Gastroesophageal sphincter (tissue), 4 donors: ENCODE results near the gene PRSS56. TPM values are rescaled to one million over a fixed set of nuclear protein-coding genes. Genes with fewer than 3 reads are reported as not detected.

Experiments used
- ATAC-seq: fragments of 150-250 bp; one replicate; pipeline ENCODE4 v1.9.1; 2016; ENCODE audit warnings: mild to moderate bottlenecking, moderate library complexity
- H3K27ac ChIP-seq, 4 donors: fragments of 200-600 bp; sonication (generic) in 3 of 4; 1 replicate in 3 of 4; 2 replicates in 1 of 4; pipeline ENCODE4 v1.5.1; 2016 to 2019
- H3K27me3 ChIP-seq: fragments of 200-600 bp; sonication (generic); one replicate; pipeline ENCODE4 v1.5.1; 2019
- H3K36me3 ChIP-seq, 2 donors: fragments of 200-600 bp; sonication (generic); one replicate each; pipeline ENCODE4 v1.5.1; 2019; ENCODE audit warnings: control low read depth in 1 of 2
- H3K4me1 ChIP-seq, 3 donors: fragments of 200-600 bp; sonication (generic); 1 replicate in 2 of 3; 2 replicates in 1 of 3; pipeline ENCODE4 v1.5.1; 2016 to 2019; ENCODE audit warnings: control low read depth in 2 of 3
- H3K4me3 ChIP-seq, 2 donors: fragments of 200-600 bp; sonication (generic); one replicate each; pipeline ENCODE4 v1.5.1; 2019; ENCODE audit warnings: mild to moderate bottlenecking in 1 of 2, moderate library complexity in 1 of 2
- H3K9me3 ChIP-seq, 3 donors: fragments of 200-600 bp; sonication (generic); one replicate each; pipeline ENCODE4 v1.5.1; 2017 to 2019; ENCODE audit warnings: control low read depth in 2 of 3
- EP300 ChIP-seq: sonication (generic); formaldehyde crosslinking; IDR thresholded peaks from one replicate; pipeline ENCODE4 v1.6.1; 2017; ENCODE audit warnings: antibody characterized with exemption, mild to moderate bottlenecking
- POLR2A ChIP-seq, 2 donors: fragments of 450-650 bp; IDR thresholded peaks; one replicate each; pipeline ENCODE4 v1.6.1; 2017; ENCODE audit warnings: antibody characterized with exemption in 2 of 2, mild to moderate bottlenecking in 2 of 2, moderate library complexity in 1 of 2
- POLR2AphosphoS5 ChIP-seq: sonication (generic); formaldehyde crosslinking; IDR thresholded peaks from one replicate; pipeline ENCODE4 v1.6.1; 2017; ENCODE audit warnings: antibody characterized with exemption
- WGBS, 2 donors: methylation state at CpG; one replicate each; pipeline ENCODE4 v1.1.5; 2018; ENCODE audit warnings: low coverage in 1 of 2; 5-methylcytosine and 5-hydroxymethylcytosine counted together
- total RNA-seq, 4 donors: library from RNA; depleted of rRNA; stranded (reverse); fragments of >200 nt; gene quantifications; one replicate each; pipeline ENCODE4 v1.1.0, GENCODE V29; 2016
- TF ChIP-seq, protein P1 (sequence below), 4 experiments: fragments of 200-600 bp in 2 of 4; fragments of 450-650 bp in 2 of 4; sonication (generic) in 1 of 4; IDR thresholded peaks; one replicate each; pipeline ENCODE4 v1.5.1; 2017 to 2019; ENCODE audit warnings: antibody characterized with exemption in 4 of 4, mild to moderate bottlenecking in 2 of 4, moderate library complexity in 2 of 4

Gene PRSS56
- total RNA-seq, 4 donors from 2014 or later = not detected

DNA sequence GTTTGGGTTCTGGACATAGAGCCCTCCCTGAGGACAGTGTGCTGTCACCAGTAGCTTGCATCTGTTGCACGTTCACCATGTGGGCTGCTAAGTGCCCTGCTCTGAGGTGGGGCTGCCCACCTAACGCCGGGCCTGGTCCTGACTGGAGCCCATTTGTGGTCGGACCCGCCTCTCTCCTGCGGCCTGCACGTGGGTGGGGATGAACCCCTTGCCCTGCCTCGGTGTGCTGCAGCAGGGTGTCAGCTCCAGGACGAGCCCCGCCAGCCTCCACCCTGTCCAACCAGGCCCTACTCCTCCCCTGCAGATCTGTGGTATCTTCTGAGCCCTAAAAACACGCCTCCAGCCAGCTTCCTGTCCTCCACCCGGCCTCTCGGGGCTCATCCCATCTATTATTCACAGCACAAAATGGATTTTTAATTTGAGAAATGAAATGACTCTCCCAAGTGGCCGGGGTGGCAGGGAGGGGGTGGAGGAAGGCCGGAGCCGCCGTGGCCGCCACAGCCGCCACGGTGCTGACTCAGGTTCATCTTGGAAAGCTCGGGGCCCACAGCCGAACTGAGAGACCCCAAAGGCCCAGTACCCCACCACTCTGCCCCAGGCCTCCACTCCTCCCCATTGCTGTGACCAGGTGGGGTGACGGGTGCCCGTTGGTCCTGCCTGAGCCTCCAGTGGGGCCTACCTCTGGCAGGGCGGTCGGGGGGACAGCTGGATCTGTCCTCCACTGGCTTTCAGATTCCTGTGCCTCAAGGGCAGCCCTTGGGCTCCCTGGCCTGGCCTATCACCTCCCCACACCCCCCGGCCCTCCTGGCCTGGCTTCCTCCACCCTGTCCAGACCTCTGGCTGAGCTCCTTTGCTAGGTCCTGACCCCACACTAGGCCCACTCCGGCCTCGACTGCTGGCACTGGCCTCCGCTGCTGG, 29.7 kb upstream of the PRSS56 start:
- no peak overlapping the region for H3K4me3 ChIP-seq
- ATAC-seq = no peak
- WGBS, 2 donors = 78 to 90% methylated on average over 2 to 6 of the region's 30 CpGs
- no peak for TF ChIP-seq POLR2AphosphoS5
- TF ChIP-seq, protein P1, sequence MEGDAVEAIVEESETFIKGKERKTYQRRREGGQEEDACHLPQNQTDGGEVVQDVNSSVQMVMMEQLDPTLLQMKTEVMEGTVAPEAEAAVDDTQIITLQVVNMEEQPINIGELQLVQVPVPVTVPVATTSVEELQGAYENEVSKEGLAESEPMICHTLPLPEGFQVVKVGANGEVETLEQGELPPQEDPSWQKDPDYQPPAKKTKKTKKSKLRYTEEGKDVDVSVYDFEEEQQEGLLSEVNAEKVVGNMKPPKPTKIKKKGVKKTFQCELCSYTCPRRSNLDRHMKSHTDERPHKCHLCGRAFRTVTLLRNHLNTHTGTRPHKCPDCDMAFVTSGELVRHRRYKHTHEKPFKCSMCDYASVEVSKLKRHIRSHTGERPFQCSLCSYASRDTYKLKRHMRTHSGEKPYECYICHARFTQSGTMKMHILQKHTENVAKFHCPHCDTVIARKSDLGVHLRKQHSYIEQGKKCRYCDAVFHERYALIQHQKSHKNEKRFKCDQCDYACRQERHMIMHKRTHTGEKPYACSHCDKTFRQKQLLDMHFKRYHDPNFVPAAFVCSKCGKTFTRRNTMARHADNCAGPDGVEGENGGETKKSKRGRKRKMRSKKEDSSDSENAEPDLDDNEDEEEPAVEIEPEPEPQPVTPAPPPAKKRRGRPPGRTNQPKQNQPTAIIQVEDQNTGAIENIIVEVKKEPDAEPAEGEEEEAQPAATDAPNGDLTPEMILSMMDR (IDR thresholded peaks at IDR 0.05) = no peak
- TF ChIP-seq EP300 = no peak
- TF ChIP-seq POLR2A (IDR thresholded peaks at IDR 0.05) = no peak
- H3K27ac ChIP-seq = no peak overlapping the region
- peaks cover 0 to 25% (median 4%) of the 10 kb centered on the region in 3 donors for H3K4me1 ChIP-seq
- H3K36me3 ChIP-seq = no peaks in the 10 kb centered on the region
- peaks cover 67% of the 10 kb centered on the region for H3K27me3 ChIP-seq
- H3K9me3 ChIP-seq = no peaks in the 10 kb centered on the region

DNA sequence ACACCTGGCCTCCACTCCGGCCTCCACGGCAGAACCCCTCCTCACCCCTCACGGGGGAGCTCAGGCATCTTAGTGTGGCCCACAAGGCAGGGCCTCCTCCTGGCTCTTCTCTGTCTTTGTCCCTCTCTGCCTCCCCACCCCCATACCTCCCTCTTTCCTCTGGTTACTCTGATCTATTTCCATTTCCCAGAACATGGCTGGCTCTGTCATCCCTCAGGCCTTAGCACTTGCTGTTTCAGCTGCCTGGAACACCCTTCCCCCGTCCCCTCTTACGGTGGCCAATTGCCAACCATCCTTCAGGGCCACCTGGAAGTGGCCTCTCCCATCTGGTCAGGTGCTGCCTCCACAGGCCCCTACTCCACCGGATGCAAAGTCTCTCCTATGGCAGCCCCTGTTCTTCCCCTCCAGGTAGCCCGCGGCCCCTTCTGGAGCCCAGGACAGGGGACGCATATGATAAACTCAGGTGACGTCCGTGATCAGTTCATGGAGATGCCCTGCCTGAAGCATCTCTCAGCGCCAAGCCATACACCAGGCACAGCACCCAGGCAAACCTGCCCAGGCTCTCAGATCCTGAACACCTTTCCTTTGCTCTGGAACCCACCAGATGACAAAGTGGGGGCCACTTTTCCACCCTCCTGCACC, 28.9 kb upstream of the PRSS56 start:
- H3K27ac ChIP-seq = no peak overlapping the region
- 94% methylated on average over 3 of the region's 12 CpGs; no CpG with 5 or more reads in 1 of the 2 donors for WGBS, 2 donors
- ATAC-seq = no peak
- H3K27me3 ChIP-seq = peaks cover 59% of the 10 kb centered on the region
- H3K4me3 ChIP-seq = no peak overlapping the region
- no peaks in the 10 kb centered on the region for H3K36me3 ChIP-seq
- H3K4me1 ChIP-seq = peaks cover 0 to 17% (median 4%) of the 10 kb centered on the region in 3 donors
- TF ChIP-seq, protein P1 (IDR thresholded peaks at IDR 0.05) = no peak
- TF ChIP-seq POLR2AphosphoS5 = no peak
- no peak for TF ChIP-seq EP300
- no peak for TF ChIP-seq POLR2A (IDR thresholded peaks at IDR 0.05)
- H3K9me3 ChIP-seq = no peaks in the 10 kb centered on the region

DNA sequence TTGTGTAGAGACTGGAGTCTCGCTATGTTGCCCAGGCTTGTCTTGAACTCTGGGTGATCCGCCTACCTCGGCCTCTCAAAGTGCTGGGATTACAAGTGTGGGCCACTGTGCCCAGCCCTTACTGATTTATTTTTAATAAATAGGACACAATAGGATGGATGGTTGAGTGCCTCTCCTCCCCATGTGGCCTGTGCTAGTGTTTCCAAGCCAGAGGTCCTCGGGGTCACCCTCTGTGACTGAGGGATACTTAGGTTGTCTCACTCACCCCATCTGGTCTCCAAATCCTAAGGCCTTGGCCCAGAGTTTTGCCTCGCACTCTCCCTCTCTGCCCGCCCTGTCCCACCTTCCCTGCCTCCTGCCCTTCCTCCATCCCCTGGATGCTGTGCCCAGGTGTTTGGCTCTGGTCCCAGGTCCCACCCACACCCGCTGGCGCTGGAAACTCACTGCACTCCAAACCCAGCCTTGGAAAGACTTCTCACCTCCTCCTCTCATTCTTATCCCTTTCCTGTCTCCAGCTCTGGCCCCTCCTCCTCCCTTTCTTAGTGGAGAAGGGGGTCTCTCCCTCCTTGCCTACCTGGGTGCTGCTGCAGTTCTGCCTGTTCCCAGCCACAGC, 27.8 kb upstream of the PRSS56 start:
- no peak overlapping the region for H3K4me3 ChIP-seq
- no peak for TF ChIP-seq POLR2A (IDR thresholded peaks at IDR 0.05)
- TF ChIP-seq, protein P1 (IDR thresholded peaks at IDR 0.05) = no peak
- TF ChIP-seq POLR2AphosphoS5 = no peak
- no peak for TF ChIP-seq EP300
- H3K36me3 ChIP-seq = no peaks in the 10 kb centered on the region
- no peaks in the 10 kb centered on the region for H3K9me3 ChIP-seq
- H3K27me3 ChIP-seq = peaks cover 56% of the 10 kb centered on the region
- WGBS, 2 donors = 36 to 72% methylated on average over 3 to 8 of the region's 8 CpGs
- H3K4me1 ChIP-seq = peaks cover 0 to 6% (median under 1%) of the 10 kb centered on the region in 3 donors
- no peak for ATAC-seq
- no peak overlapping the region for H3K27ac ChIP-seq

DNA sequence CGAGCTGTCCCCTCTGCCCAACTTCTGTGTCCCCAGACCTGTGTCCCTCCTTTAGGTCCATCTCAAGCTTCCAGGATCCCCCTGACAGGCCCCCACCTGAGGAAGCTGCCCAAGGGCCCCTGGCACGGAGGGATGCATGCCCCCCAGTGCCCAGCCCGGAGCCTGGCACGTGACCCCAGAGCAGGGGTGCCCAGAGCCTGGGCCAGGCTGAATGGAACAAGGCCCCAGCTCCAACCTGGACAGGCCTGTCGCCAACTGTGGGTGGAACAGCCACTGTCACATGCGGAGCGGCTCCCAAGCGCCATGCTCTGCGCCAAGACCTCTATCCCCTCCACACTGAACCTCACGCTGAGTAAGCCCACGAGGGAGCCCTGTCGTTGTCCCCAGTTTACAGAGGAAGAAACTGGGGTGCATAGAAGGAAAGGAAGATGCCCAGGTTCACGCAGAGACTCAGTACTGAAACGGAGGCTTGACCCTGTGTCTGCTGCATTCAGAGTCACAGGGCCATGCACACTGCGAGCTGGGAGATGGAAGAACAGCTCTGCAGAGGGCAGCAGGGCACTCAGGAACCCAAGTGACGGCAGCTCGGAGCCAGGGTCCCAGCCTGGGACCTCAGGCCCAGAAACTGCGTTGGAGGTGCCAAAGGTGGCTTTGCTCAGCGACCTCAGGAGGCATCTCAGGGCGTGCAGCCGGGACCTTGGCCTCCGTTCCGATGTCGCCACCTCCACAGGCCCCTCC, 27.1 kb upstream of the PRSS56 start:
- WGBS, 2 donors = 88 to 96% methylated on average over 7 of the region's 24 CpGs
- no peak for ATAC-seq

More for the DNA sequence above, 27.1 kb upstream of the PRSS56 start:
- peaks cover 53% of the 10 kb centered on the region for H3K27me3 ChIP-seq
- H3K27ac ChIP-seq = no peak overlapping the region
- H3K4me3 ChIP-seq = no peak overlapping the region
- no peaks in the 10 kb centered on the region for H3K9me3 ChIP-seq
- no peaks in the 10 kb centered on the region for H3K4me1 ChIP-seq
- TF ChIP-seq POLR2A (IDR thresholded peaks at IDR 0.05) = no peak
- H3K36me3 ChIP-seq = no peaks in the 10 kb centered on the region
